OCI-LY7 (cell line): ENCODE measurements around the gene CEP170B.

Source experiments
- CTCF ChIP-seq: fragments of 200-600 bp; sonication (generic); conservative IDR thresholded peaks from 2 replicates; pipeline ENCODE4 v1.5.1; 2014; ENCODE audit warnings: mild to moderate bottlenecking, antibody characterized with exemption, low read length, moderate library complexity, mixed read lengths
- EZH2phosphoT487 ChIP-seq: fragments of 200-600 bp; sonication (generic); IDR thresholded peaks from 2 replicates; pipeline ENCODE4 v1.6.1; 2018; ENCODE audit warnings: low read depth, borderline replicate concordance, mild to moderate bottlenecking, mixed run types, antibody characterized with exemption, low read length, moderate library complexity, mixed read lengths

- no peak for TF ChIP-seq CTCF
- TF ChIP-seq EZH2phosphoT487: no peak
Measured at GRCh38 chr14:104816616-104816884, 48.5 kb upstream of the CEP170B start.
